NCI-H345 (cell line): Measurements from ENCODE around the gene VWA5B1.

ENCODE experiments used
- DNase-seq: peaks from one replicate; lab custom pipeline; 2025; lab: John Stamatoyannopoulos, UW

VWA5B1 gene

GRCh38 chr1:20390589-20391331 lies 100.1 kb downstream of the VWA5B1 start:
- DNase-seq: no peak

DNA sequence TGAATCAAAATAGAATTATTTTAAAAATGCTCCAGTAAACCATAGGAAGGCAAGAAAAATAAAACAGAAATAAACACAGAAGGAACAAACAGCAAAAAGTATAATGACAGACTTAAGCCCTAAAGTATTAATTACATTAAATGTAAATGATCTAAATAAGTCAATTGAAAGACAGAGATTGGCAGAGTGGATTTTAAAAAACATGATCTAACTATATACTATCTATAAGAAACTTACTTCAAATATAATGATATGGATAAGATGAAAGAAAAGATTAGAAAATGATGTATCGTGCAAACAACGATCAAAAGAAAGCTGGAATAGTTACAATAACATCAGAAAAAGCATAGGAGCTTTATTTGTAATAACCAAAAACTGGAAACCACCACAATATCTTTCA lies 104.6 kb downstream of the VWA5B1 start:
- no peak for DNase-seq

DNA sequence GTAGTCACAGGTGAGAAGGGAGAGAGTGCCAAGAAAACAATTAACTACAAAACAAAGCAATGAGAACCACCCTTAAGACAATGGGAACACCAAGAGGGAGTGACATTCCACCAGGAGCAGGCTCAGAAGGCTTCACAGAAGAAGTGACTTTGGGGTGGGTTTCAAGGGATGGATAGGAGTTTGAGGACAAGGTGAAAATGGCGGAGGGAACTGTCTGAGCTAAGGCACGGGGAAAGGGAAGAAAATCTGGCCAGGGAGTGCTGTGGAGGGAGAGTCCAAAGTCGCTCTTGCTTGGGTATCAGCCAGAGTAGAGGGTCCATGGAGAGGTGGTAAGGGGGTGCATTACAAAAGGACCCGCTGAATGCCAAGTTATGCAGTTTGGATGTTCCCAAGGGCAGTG lies 108.1 kb downstream of the VWA5B1 start:
- DNase-seq: no peak

DNA sequence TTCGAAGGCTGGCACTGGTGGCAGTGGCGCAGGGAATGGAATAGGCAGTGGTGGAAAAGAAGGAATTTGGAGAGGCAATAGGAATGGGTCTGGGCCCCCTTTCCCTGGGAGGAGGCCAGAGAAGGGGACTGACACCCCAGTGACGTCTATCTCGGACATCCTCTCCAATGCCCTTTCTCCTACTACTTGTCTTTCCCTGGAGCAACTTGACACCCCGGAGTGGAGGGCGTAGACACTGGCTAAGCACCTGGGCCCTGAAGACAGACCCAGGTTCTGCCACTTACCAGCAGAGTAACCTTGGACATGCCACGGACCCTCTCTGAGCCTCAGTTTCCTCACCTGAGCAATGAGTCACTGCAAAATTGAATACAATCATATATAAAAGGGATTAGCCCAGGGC lies 108.5 kb downstream of the VWA5B1 start:
- no peak for DNase-seq

GRCh38 chr1:20399606-20400180 lies 109.0 kb downstream of the VWA5B1 start:
- no peak for DNase-seq

DNA sequence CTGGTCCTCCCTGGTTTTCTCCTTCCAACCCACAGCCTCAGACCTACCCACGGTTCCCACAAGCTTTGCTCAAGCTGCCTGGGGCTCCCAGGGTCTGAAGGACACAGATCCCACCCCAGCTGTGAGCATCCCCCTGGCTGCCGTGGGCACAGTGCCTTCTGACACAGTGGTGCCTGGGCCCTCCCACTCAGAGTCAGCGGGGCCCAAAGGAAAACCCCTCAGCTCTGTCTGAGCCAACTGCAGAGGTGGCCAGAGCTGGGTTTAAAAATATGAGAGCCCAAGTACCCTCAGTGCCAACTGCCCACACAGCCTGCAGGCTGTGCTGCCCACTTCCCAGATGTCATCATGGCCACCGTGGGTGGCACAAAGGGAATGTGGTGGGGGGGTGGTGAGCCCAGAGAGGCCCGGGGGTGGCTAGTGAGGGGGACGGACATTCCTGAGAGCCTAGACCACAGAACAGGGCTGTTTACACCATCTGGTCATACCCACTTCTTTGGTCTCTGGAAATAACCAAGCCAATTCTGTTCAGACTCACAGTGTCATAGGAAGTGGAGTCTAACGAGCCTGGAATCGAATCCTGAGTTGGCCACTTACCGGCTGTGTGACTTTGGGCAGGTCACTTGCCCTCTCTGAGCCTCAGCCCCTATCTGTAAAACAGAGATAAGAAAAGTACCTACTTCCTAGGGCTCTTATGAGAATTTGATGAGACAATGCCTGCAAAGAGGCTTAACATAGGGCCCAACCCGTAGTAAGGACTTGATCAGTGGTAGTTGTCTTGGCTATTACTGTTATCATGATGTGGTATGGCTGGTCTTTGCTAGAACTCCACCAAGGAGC lies 109.9 kb downstream of the VWA5B1 start:
- DNase-seq: no peak

DNA sequence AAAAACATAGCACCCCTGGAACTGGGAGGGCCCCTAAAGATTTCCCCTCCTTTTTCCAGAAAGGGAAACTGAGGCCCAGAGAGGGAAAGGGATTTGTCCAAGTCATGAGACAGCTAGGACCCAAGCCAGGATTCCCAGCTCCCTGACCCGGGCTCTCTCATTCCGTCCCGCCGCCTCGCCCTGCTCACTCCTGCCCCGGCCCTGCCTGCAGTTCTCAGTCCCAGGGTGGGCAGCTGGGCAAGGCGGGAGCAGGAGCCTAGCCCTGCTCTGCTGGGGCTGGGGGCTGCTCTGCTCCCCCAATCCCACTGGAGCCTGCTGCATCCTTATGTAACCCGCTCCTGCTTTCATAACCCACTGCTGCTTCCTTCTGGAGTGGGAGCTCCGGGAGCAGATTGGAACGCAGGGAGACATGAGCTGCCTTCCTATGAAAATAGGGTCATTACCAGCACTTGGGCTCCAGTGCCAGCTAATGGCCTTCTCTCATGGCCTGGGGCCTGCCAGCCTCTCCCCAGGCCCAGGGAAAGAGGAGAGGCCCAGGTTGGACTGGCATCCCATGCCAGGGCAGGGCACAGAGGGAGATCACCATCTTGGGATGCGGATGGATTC lies 110.8 kb downstream of the VWA5B1 start:
- DNase-seq: no peak

- DNase-seq: peak; percentile 18
These were observed 112.1 kb downstream of the VWA5B1 start for GRCh38 chr1:20402585-20403422.

GRCh38 chr1:20403423-20404145 lies 112.9 kb downstream of the VWA5B1 start:
- no peak for DNase-seq

DNA sequence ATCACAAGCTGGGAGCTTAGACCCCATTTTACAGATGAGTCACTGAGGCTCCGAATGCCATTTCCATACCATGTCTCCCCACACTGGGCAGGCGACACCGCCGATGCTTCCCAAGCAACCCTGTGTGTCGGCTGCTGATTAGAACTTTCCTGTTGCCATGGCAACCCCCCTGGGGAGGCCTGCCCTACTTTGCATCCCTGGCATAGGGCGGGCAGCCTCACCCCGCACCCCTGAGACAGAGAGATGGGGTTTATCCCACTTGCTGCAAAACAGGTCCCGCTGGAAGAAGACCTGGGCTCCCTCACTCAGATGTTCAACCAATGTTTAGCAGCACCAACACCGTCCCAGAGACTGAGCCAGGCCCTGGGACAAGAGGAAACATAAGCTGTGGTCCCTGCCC lies 113.8 kb downstream of the VWA5B1 start:
- DNase-seq: no peak
